GM20000 (cell line): ENCODE measurements around the gene CBX3.

Experiments
- DNase-seq: peaks from one replicate; pipeline ENCODE4 v3.0.0; 2012; ENCODE audit warnings: low spot score
- CTCF ChIP-seq: IDR thresholded peaks from 2 replicates; pipeline ENCODE4 v1.5.1; 2012; ENCODE audit warnings: mild to moderate bottlenecking, control low read depth; ENCODE audit errors: extremely low read depth, missing control alignments

The CBX3 gene

GRCh38 chr7:26178272-26178960, 23.1 kb upstream of the CBX3 start:
- no peak for DNase-seq
- no peak for TF ChIP-seq CTCF

GRCh38 chr7:26179422-26179821, 22.1 kb upstream of the CBX3 start:
- TF ChIP-seq CTCF = no peak
- DNase-seq = no peak

GRCh38 chr7:26179826-26180497, 21.6 kb upstream of the CBX3 start:
- no peak for DNase-seq
- TF ChIP-seq CTCF = no peak

GRCh38 chr7:26180792-26181198, 20.8 kb upstream of the CBX3 start:
- no peak for TF ChIP-seq CTCF
- no peak for DNase-seq

GRCh38 chr7:26181474-26182227, 19.9 kb upstream of the CBX3 start:
- TF ChIP-seq CTCF = no peak
- no peak for DNase-seq

- no peak for TF ChIP-seq CTCF
- no peak for DNase-seq
Observed at GRCh38 chr7:26182283-26182682, 19.3 kb upstream of the CBX3 start.

GRCh38 chr7:26182706-26183105, 18.8 kb upstream of the CBX3 start:
- DNase-seq = no peak
- TF ChIP-seq CTCF = no peak
